ENCODE measurements around the gene AFF3. TPM values are rescaled to one million over a fixed set of nuclear protein-coding genes. Genes with fewer than 3 reads are reported as not detected.
A peak's percentile ranks its signal among the peaks of the same experiment; 100 is the strongest.

The AFF3 gene
- total RNA-seq, 1 experiment from 2014 or later = 0.61 TPM

GRCh38 chr2:99615247-99615771 is 527.1 kb downstream of the AFF3 start:
- peak; percentile 21 for DNase-seq (ENCODE audit: low read depth, low spot score)
- no TSS peak for BruUV-seq (replicated peaks)
- CTCF ChIA-PET = interaction anchor here (0.9 to 2.6 kb wide), 2 partner anchors 11 to 56 kb away, joined by 4 to 17 read pairs; no protein-coding TSS in a partner anchor
- intact Hi-C loops (cut with micrococcal nuclease) = no loop called here
- Histone ChIP-seq H3K27me3 (ENCODE audit: insufficient read depth, low read length) (0 out of 2 replicates have a peak, but pooled peaks cover 5% of the 10 kb centered on the region), H4K20me1 (ENCODE audit: insufficient read depth) (no peaks in the 10 kb centered on the region), H3K79me2 (ENCODE audit: insufficient read depth, low read length) (no peaks in the 10 kb centered on the region), H3K9ac (ENCODE audit: low read length) (no peak overlapping the region), H3K9me3 (ENCODE audit: control insufficient read depth in 1 of 2, insufficient read depth in 1 of 2, low read depth in 1 of 2, low read length in 2 of 2) (no peaks in the 10 kb centered on the region), H3K36me3 (ENCODE audit: control insufficient read depth in 1 of 2, insufficient read depth in 2 of 2, low read length in 2 of 2) (no peaks in the 10 kb centered on the region), H2AFZ (ENCODE audit: low read depth, low read length, poor library complexity, severe bottlenecking) (no peak overlapping the region), H3K9me2 (ENCODE audit: insufficient read depth) (no peaks in the 10 kb centered on the region), H3K4me2 (ENCODE audit: low read length) (no peak overlapping the region), H3K4me3 (replicated peaks in 1 of 2; ENCODE audit: low read depth in 1 of 2, low read length in 2 of 2) (no peak overlapping the region), H3K4me1 (ENCODE audit: control insufficient read depth in 1 of 2, insufficient read depth in 2 of 2, low read length in 2 of 2) (no peaks in the 10 kb centered on the region), H3K27ac (ENCODE audit: low read depth, low read length) (no peak overlapping the region)
- POLR2A ChIA-PET = no interaction called here
- ATAC-seq = peak; percentile 92
- TF ChIP-seq REST (IDR thresholded peaks at IDR 0.05; ENCODE audit: low read depth) (no peak), CTCF (IDR thresholded peaks at IDR 0.05 in 2 of 3, conservative IDR thresholded peaks at IDR 0.05 in 1 of 3; ENCODE audit: borderline replicate concordance in 1 of 3, insufficient read depth in 1 of 3, low read depth in 2 of 3, low read length in 2 of 3) (peak; percentile 9 to 47 (median 47); a peak in 4 of 6 replicates), MAX (IDR thresholded peaks at IDR 0.05) (peak; percentile 64), CEBPB (IDR thresholded peaks at IDR 0.05; ENCODE audit: low read depth) (no peak)
- RAD21 ChIA-PET (ENCODE audit: low non-redundant PET in 1 of 2, low total read pairs in 2 of 2, uncharacterized antibody in 2 of 2, unreplicated experiment in 2 of 2) = interaction anchor here (0.7 to 1.3 kb wide), 2 partner anchors 56 kb away, joined by 3 read pairs; no protein-coding TSS in a partner anchor

All from HCT116 (cell line).